ENCODE data around the gene ACBD4. TPM values are rescaled to one million over a fixed set of nuclear protein-coding genes. Genes with fewer than 3 reads are reported as not detected.

The ACBD4 gene
- total RNA-seq, 1 experiment from 2014 or later, result 1.4 TPM

GRCh38 chr17:45171338-45172231, 36.1 kb downstream of the ACBD4 start:
- H3K4me3 ChIP-seq (ENCODE audit: low read depth, low read length, poor library complexity, severe bottlenecking), result no peak overlapping the region
- intact Hi-C loops (cut with micrococcal nuclease; ENCODE audit: unreplicated experiment), result no loop called here
- ChIA-PET POLR2A (ENCODE audit: low non-redundant PET) (interaction anchor here (0.6 kb wide), 1 partner anchor 24 kb away, joined by 6 read pairs; the partner anchor contains the start of gene HEXIM1), CTCF (interaction anchor here (1.1 kb wide), 1 partner anchor 22 kb away, joined by 3 read pairs; no protein-coding TSS in a partner anchor)
- H3K27ac ChIP-seq (ENCODE audit: low read depth, low read length, poor library complexity, severe bottlenecking), result peak overlapping the region; percentile 87
- BruUV-seq (replicated peaks), result no TSS peak
- no peak for DNase-seq (ENCODE audit: low spot score)
- TF ChIP-seq CTCF (conservative IDR thresholded peaks at IDR 0.05; ENCODE audit: low read depth, low read length), result no peak
- TF ChIP-seq EZH2 (IDR thresholded peaks at IDR 0.05; ENCODE audit: borderline replicate concordance, low read depth, low read length, poor library complexity, severe bottlenecking), result no peak
- no peaks in the 10 kb centered on the region for H3K9me3 ChIP-seq (ENCODE audit: low read depth, low read length, poor library complexity, severe bottlenecking)
- no peaks in the 10 kb centered on the region for H3K36me3 ChIP-seq (ENCODE audit: insufficient read depth, low read length, poor library complexity, severe bottlenecking)
- peaks cover 23% of the 10 kb centered on the region for H3K4me1 ChIP-seq (ENCODE audit: insufficient read depth, low read length, poor library complexity, severe bottlenecking)
- no peaks in the 10 kb centered on the region for H3K27me3 ChIP-seq (replicated peaks; ENCODE audit: insufficient read depth, low read depth, low read length, poor library complexity)

GRCh38 chr17:45172232-45172540, 36.7 kb downstream of the ACBD4 start:
- intact Hi-C loops (cut with micrococcal nuclease; ENCODE audit: unreplicated experiment), result no loop called here
- no peak for DNase-seq (ENCODE audit: low spot score)
- no peak overlapping the region for H3K4me3 ChIP-seq (ENCODE audit: low read depth, low read length, poor library complexity, severe bottlenecking)
- H3K27me3 ChIP-seq (replicated peaks; ENCODE audit: insufficient read depth, low read depth, low read length, poor library complexity), result no peaks in the 10 kb centered on the region
- peaks cover 23% of the 10 kb centered on the region for H3K4me1 ChIP-seq (ENCODE audit: insufficient read depth, low read length, poor library complexity, severe bottlenecking)
- TF ChIP-seq CTCF (conservative IDR thresholded peaks at IDR 0.05; ENCODE audit: low read depth, low read length), result no peak
- no peak for TF ChIP-seq EZH2 (IDR thresholded peaks at IDR 0.05; ENCODE audit: borderline replicate concordance, low read depth, low read length, poor library complexity, severe bottlenecking)
- CTCF ChIA-PET, result interaction anchor here (0.6 to 1.1 kb wide), 4 partner anchors 23 to 1001 kb away, joined by 3 to 4 read pairs (median 4); partner anchors contain the start of gene ACBD4
- H3K9me3 ChIP-seq (ENCODE audit: low read depth, low read length, poor library complexity, severe bottlenecking), result no peaks in the 10 kb centered on the region
- POLR2A ChIA-PET (ENCODE audit: low non-redundant PET), result no interaction called here
- BruUV-seq (replicated peaks), result no TSS peak
- H3K27ac ChIP-seq (ENCODE audit: low read depth, low read length, poor library complexity, severe bottlenecking), result peak overlapping the region; percentile 87
- H3K36me3 ChIP-seq (ENCODE audit: insufficient read depth, low read length, poor library complexity, severe bottlenecking), result no peaks in the 10 kb centered on the region

- TF ChIP-seq CTCF (conservative IDR thresholded peaks at IDR 0.05; ENCODE audit: low read depth, low read length) (no peak), EZH2 (IDR thresholded peaks at IDR 0.05; ENCODE audit: borderline replicate concordance, low read depth, low read length, poor library complexity, severe bottlenecking) (no peak)
- ChIA-PET POLR2A (ENCODE audit: low non-redundant PET) (interaction anchor here (0.6 kb wide), 1 partner anchor 24 kb away, joined by 6 read pairs; the partner anchor contains the start of gene HEXIM1), CTCF (interaction anchor here (0.6 to 1.1 kb wide), 4 partner anchors 23 to 1002 kb away, joined by 3 to 4 read pairs (median 4); partner anchors contain the start of gene ACBD4)
- Histone ChIP-seq H3K27ac (ENCODE audit: low read depth, low read length, poor library complexity, severe bottlenecking) (peak overlapping the region; percentile 87), H3K27me3 (replicated peaks; ENCODE audit: insufficient read depth, low read depth, low read length, poor library complexity) (no peaks in the 10 kb centered on the region), H3K4me1 (ENCODE audit: insufficient read depth, low read length, poor library complexity, severe bottlenecking) (peaks cover 23% of the 10 kb centered on the region), H3K4me3 (ENCODE audit: low read depth, low read length, poor library complexity, severe bottlenecking) (no peak overlapping the region), H3K36me3 (ENCODE audit: insufficient read depth, low read length, poor library complexity, severe bottlenecking) (no peaks in the 10 kb centered on the region), H3K9me3 (ENCODE audit: low read depth, low read length, poor library complexity, severe bottlenecking) (no peaks in the 10 kb centered on the region)
- intact Hi-C loops (cut with micrococcal nuclease; ENCODE audit: unreplicated experiment), result no loop called here
- DNase-seq (ENCODE audit: low spot score), result peak; percentile 86
- BruUV-seq (replicated peaks), result no TSS peak
Measured at GRCh38 chr17:45172541-45173286, 37.2 kb downstream of the ACBD4 start.
